ENCODE measurements around the gene CEMIP. TPM values are rescaled to one million over a fixed set of nuclear protein-coding genes. Genes with fewer than 3 reads are reported as not detected.

Gene CEMIP
- total RNA-seq, 1 donor from 2014 or later = 3.6 TPM

GRCh38 chr15:80923668-80924067, 144.5 kb downstream of the CEMIP start:
- H3K9me3 Mint-ChIP-seq (ENCODE audit: unreplicated experiment) = no peaks in the 10 kb centered on the region
- no peaks in the 10 kb centered on the region for H4K20me1 ChIP-seq (ENCODE audit: insufficient read depth, low read length)
- H3K27ac Mint-ChIP-seq (ENCODE audit: unreplicated experiment) = no peak overlapping the region
- DNase-seq (ENCODE audit: low read depth) (no peak), FAIRE-seq (no peak)
- H3K4me1 ChIP-seq (ENCODE audit: insufficient read depth, low read length) = peaks cover 13% of the 10 kb centered on the region
- no peak overlapping the region for H3K4me3 Mint-ChIP-seq (ENCODE audit: unreplicated experiment)
- no peaks in the 10 kb centered on the region for H3K4me1 Mint-ChIP-seq (ENCODE audit: low read depth, unreplicated experiment)
- no peak overlapping the region for H3K27ac ChIP-seq (ENCODE audit: low read depth, low read length)
- no peaks in the 10 kb centered on the region for H3K9me3 ChIP-seq (ENCODE audit: insufficient read depth, low read depth, low read length)
- H3K36me3 Mint-ChIP-seq (ENCODE audit: low read depth, unreplicated experiment) = peaks cover 12% of the 10 kb centered on the region
- no peaks in the 10 kb centered on the region for H3K79me2 ChIP-seq (ENCODE audit: insufficient read depth, low read length)
- no peak overlapping the region for H3K4me2 ChIP-seq (ENCODE audit: low read length)
- no peak for TF ChIP-seq CTCF (IDR thresholded peaks at IDR 0.05; ENCODE audit: insufficient read depth, low read depth, low read length)
- no peak for TF ChIP-seq EZH2 (IDR thresholded peaks at IDR 0.05; ENCODE audit: insufficient read depth, low read length)
- H3K9ac ChIP-seq (ENCODE audit: low read length) = no peak overlapping the region
- H3K4me3 ChIP-seq (ENCODE audit: insufficient read depth, low read depth, low read length) = no peak overlapping the region
- H3K27me3 ChIP-seq (ENCODE audit: insufficient read depth, low read length) = no peaks in the 10 kb centered on the region
- H3K36me3 ChIP-seq (ENCODE audit: insufficient read depth, low read length) = peaks cover 5% of the 10 kb centered on the region
- no peak overlapping the region for H2AFZ ChIP-seq (ENCODE audit: low read depth, low read length)
- peaks cover 30% of the 10 kb centered on the region for H3K27me3 Mint-ChIP-seq (ENCODE audit: low read depth, unreplicated experiment)

- Histone ChIP-seq H4K20me1 (ENCODE audit: insufficient read depth, low read length) (no peaks in the 10 kb centered on the region), H3K9me3 (ENCODE audit: insufficient read depth, low read depth, low read length) (no peaks in the 10 kb centered on the region), H3K27ac (ENCODE audit: low read depth, low read length) (no peak overlapping the region), H3K4me3 (ENCODE audit: insufficient read depth, low read depth, low read length) (no peak overlapping the region), H3K79me2 (ENCODE audit: insufficient read depth, low read length) (no peaks in the 10 kb centered on the region), H3K9ac (ENCODE audit: low read length) (no peak overlapping the region), H3K4me1 (ENCODE audit: insufficient read depth, low read length) (peaks cover 19% of the 10 kb centered on the region), H3K27me3 (ENCODE audit: insufficient read depth, low read length) (no peaks in the 10 kb centered on the region), H2AFZ (ENCODE audit: low read depth, low read length) (no peak overlapping the region), H3K36me3 (ENCODE audit: insufficient read depth, low read length) (peaks cover 5% of the 10 kb centered on the region), H3K4me2 (ENCODE audit: low read length) (no peak overlapping the region)
- Mint-ChIP-seq H3K27me3 (ENCODE audit: low read depth, unreplicated experiment) (peaks cover 29% of the 10 kb centered on the region), H3K4me3 (ENCODE audit: unreplicated experiment) (no peak overlapping the region), H3K27ac (ENCODE audit: unreplicated experiment) (no peak overlapping the region), H3K36me3 (ENCODE audit: low read depth, unreplicated experiment) (peaks cover 12% of the 10 kb centered on the region), H3K4me1 (ENCODE audit: low read depth, unreplicated experiment) (peaks cover under 1% of the 10 kb centered on the region), H3K9me3 (ENCODE audit: unreplicated experiment) (no peaks in the 10 kb centered on the region)
- TF ChIP-seq EZH2 (IDR thresholded peaks at IDR 0.05; ENCODE audit: insufficient read depth, low read length) (no peak), CTCF (IDR thresholded peaks at IDR 0.05; ENCODE audit: insufficient read depth, low read depth, low read length) (no peak)
- DNase-seq (ENCODE audit: low read depth) (no peak), FAIRE-seq (no peak)
Observed at GRCh38 chr15:80924278-80924677, 145.1 kb downstream of the CEMIP start.

- peaks cover 30% of the 10 kb centered on the region for H3K4me1 ChIP-seq (ENCODE audit: insufficient read depth, low read length)
- Mint-ChIP-seq H3K4me3 (ENCODE audit: unreplicated experiment) (no peak overlapping the region), H3K9me3 (ENCODE audit: unreplicated experiment) (no peaks in the 10 kb centered on the region), H3K4me1 (ENCODE audit: low read depth, unreplicated experiment) (peaks cover 5% of the 10 kb centered on the region), H3K27me3 (ENCODE audit: low read depth, unreplicated experiment) (peaks cover 27% of the 10 kb centered on the region), H3K27ac (ENCODE audit: unreplicated experiment) (no peak overlapping the region), H3K36me3 (ENCODE audit: low read depth, unreplicated experiment) (peaks cover 13% of the 10 kb centered on the region)
- no peak for TF ChIP-seq EZH2 (IDR thresholded peaks at IDR 0.05; ENCODE audit: insufficient read depth, low read length)
- TF ChIP-seq CTCF (IDR thresholded peaks at IDR 0.05; ENCODE audit: insufficient read depth, low read depth, low read length) = no peak
- no peaks in the 10 kb centered on the region for H4K20me1 ChIP-seq (ENCODE audit: insufficient read depth, low read length)
- no peaks in the 10 kb centered on the region for H3K9me3 ChIP-seq (ENCODE audit: insufficient read depth, low read depth, low read length)
- H2AFZ ChIP-seq (ENCODE audit: low read depth, low read length) = no peak overlapping the region
- peaks cover 5% of the 10 kb centered on the region for H3K36me3 ChIP-seq (ENCODE audit: insufficient read depth, low read length)
- no peak overlapping the region for H3K27ac ChIP-seq (ENCODE audit: low read depth, low read length)
- H3K9ac ChIP-seq (ENCODE audit: low read length) = no peak overlapping the region
- no peak overlapping the region for H3K4me3 ChIP-seq (ENCODE audit: insufficient read depth, low read depth, low read length)
- no peaks in the 10 kb centered on the region for H3K27me3 ChIP-seq (ENCODE audit: insufficient read depth, low read length)
- no peak for FAIRE-seq
- peak; percentile 67 for DNase-seq (ENCODE audit: low read depth)
- no peaks in the 10 kb centered on the region for H3K79me2 ChIP-seq (ENCODE audit: insufficient read depth, low read length)
- H3K4me2 ChIP-seq (ENCODE audit: low read length) = peak overlapping the region; percentile 40
Observed at GRCh38 chr15:80925597-80926059, 146.5 kb downstream of the CEMIP start.
